ENCODE results near the gene CNNM3. TPM values are rescaled to one million over a fixed set of nuclear protein-coding genes. Genes with fewer than 3 reads are reported as not detected.
A peak's percentile ranks its signal among the peaks of the same experiment; 100 is the strongest.

Gene CNNM3
- total and polyA plus RNA-seq, 12 donors = 6.7 to 42.4 (median 15.8) TPM

DNA sequence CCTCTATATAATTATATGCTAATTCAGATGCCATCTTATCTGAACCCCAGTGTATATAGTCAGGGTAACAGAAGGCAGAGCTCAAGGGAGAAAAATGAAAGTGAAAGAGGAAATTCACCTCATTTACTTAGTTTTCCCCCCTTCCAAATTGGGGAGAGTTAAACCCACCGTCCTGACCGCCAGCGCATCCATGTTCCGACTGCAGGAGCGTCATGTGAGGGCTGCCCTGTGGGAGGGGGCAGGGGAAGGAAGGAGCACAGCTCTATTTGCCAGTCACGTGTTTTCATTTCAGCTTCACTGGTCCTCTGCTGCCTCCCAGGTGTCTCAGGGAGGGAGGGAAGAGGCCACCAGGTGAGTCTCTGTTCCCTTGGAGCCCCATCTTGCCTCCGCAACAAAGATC, 42.1 kb upstream of the CNNM3 start:
- H3K4me1 ChIP-seq (replicated peaks in 1 of 2) = no peaks in the 10 kb centered on the region
- no peaks in the 10 kb centered on the region for H3K36me3 ChIP-seq (replicated peaks in 1 of 2)
- no peak overlapping the region for H3K27ac ChIP-seq
- TF ChIP-seq, protein P1, sequence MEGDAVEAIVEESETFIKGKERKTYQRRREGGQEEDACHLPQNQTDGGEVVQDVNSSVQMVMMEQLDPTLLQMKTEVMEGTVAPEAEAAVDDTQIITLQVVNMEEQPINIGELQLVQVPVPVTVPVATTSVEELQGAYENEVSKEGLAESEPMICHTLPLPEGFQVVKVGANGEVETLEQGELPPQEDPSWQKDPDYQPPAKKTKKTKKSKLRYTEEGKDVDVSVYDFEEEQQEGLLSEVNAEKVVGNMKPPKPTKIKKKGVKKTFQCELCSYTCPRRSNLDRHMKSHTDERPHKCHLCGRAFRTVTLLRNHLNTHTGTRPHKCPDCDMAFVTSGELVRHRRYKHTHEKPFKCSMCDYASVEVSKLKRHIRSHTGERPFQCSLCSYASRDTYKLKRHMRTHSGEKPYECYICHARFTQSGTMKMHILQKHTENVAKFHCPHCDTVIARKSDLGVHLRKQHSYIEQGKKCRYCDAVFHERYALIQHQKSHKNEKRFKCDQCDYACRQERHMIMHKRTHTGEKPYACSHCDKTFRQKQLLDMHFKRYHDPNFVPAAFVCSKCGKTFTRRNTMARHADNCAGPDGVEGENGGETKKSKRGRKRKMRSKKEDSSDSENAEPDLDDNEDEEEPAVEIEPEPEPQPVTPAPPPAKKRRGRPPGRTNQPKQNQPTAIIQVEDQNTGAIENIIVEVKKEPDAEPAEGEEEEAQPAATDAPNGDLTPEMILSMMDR (IDR thresholded peaks at IDR 0.05) = no peak
- TF ChIP-seq POLR2A (IDR thresholded peaks at IDR 0.05) = no peak
- H3K9me3 ChIP-seq (replicated peaks in 1 of 3) = no peaks in the 10 kb centered on the region
- H3K27me3 ChIP-seq = no peaks in the 10 kb centered on the region
- H3K4me3 ChIP-seq = no peak overlapping the region
- intact Hi-C loops (cut with DNase I) = no loop called here
- DNase-seq = no peak
- 68 to 82% (median 75%) methylated on average over 7 of the region's 7 CpGs for WGBS, 4 donors

DNA sequence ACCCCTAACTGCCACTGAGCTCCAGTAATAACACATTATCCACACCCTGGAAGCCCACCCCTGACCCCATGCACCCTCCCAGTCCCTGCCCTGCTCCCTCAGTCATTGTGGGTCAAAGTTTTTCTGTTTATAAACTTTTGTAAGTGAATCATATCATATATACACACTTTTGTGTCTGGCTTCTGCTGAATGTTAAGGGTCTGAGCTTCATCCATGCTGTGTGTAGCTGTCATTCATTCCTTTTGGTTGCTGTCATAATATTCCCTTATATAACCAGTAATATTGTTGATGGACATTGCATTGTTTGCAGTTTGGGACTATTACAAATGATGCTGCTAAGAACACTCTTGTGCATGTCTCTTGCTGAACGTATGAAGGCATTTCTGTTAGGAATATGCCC, 40.9 kb upstream of the CNNM3 start:
- DNase-seq = no peak
- no peaks in the 10 kb centered on the region for H3K9me3 ChIP-seq (replicated peaks in 1 of 3)

DNA sequence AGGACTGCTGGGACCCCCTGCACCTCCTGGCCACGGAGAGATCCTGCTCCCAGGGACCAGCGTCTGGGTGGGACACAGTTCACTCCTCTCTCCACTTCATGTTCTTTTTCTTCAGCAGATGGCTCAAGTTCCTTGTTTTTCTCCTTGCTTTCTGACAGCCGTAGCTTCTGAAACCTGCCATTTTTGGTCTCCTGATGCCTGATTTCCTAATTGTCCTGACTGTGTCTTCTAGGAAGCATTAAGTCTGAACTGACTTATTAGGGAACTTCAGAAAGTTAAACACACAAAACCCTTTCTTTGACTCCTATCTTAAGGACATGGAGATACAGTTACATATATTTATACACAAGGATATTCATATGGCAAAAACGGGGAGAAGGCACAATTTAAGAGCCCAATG, 32.7 kb upstream of the CNNM3 start:
- H3K36me3 ChIP-seq (replicated peaks in 1 of 2) = no peaks in the 10 kb centered on the region

More for the DNA sequence above, 40.9 kb upstream of the CNNM3 start:
- no peak overlapping the region for H3K27ac ChIP-seq
- H3K36me3 ChIP-seq (replicated peaks in 1 of 2) = no peaks in the 10 kb centered on the region
- H3K27me3 ChIP-seq = no peaks in the 10 kb centered on the region
- no peak overlapping the region for H3K4me3 ChIP-seq
- 0 to 93% (median 25%) methylated on average over 1 of the region's 1 CpG for WGBS, 4 donors
- no peak for TF ChIP-seq POLR2A (IDR thresholded peaks at IDR 0.05)
- TF ChIP-seq, protein P1 (IDR thresholded peaks at IDR 0.05) = no peak
- intact Hi-C loops (cut with DNase I) = no loop called here
- H3K4me1 ChIP-seq (replicated peaks in 1 of 2) = no peaks in the 10 kb centered on the region

DNA sequence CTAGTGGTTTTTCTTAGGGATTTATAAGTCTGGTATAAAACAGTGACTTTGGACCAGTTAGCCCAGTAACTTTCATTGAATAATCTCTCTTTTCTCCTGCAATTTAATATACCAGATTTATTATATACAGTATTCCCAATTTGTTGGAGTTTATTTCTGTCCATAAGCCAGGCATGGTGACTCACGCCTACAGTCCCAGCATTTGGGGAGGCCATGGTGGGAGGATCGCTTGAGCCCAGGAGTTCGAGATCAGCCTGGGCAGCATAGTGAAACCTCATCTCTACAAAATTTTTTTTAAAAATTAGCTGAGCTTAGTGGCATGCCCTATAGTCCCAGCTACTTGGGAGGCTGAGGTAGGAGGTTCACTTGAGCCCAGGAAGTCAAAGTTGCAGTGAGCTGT, 28.7 kb upstream of the CNNM3 start:
- no peaks in the 10 kb centered on the region for H3K9me3 ChIP-seq (replicated peaks in 1 of 3)
- TF ChIP-seq, protein P1 (IDR thresholded peaks at IDR 0.05) = no peak
- no peak for TF ChIP-seq POLR2A (IDR thresholded peaks at IDR 0.05)
- H3K4me1 ChIP-seq (replicated peaks in 1 of 2) = peaks cover 14 to 25% of the 10 kb centered on the region in 2 donors
- WGBS, 4 donors = 92 to 98% (median 93%) methylated on average over 3 of the region's 3 CpGs
- H3K27me3 ChIP-seq = no peaks in the 10 kb centered on the region
- intact Hi-C loops (cut with DNase I) = no loop called here
- peak overlapping the region in 2 of 5 donors; percentile 4 to 43 for H3K27ac ChIP-seq
- no peaks in the 10 kb centered on the region for H3K36me3 ChIP-seq (replicated peaks in 1 of 2)
- no peak for DNase-seq
- no peak overlapping the region for H3K4me3 ChIP-seq

More for the DNA sequence above, 32.7 kb upstream of the CNNM3 start:
- 66 to 79% (median 74%) methylated on average over 4 of the region's 4 CpGs for WGBS, 4 donors
- H3K27ac ChIP-seq = no peak overlapping the region
- H3K9me3 ChIP-seq (replicated peaks in 1 of 3) = no peaks in the 10 kb centered on the region
- no peaks in the 10 kb centered on the region for H3K27me3 ChIP-seq
- DNase-seq = no peak
- TF ChIP-seq, protein P1 (IDR thresholded peaks at IDR 0.05) = no peak
- no peak for TF ChIP-seq POLR2A (IDR thresholded peaks at IDR 0.05)
- peaks cover 10 to 20% of the 10 kb centered on the region in 2 donors for H3K4me1 ChIP-seq (replicated peaks in 1 of 2)
- H3K4me3 ChIP-seq = no peak overlapping the region
- intact Hi-C loops (cut with DNase I) = no loop called here

Measured in adrenal gland (tissue), 12 donors.